CD4-positive, alpha-beta T cell treated with Interleukin-4 for 4 hours (primary cell): ENCODE results near the gene LDHAL6A.
"Not testable (repeated sequence)": the region's sequence is repeated elsewhere in the genome, so short reads cannot be mapped to it uniquely, and the experiment has no call there.

ENCODE experiments used
- DNase-seq: peaks from one replicate; pipeline ENCODE4 v3.0.0-alpha.2; 2020

Gene LDHAL6A

DNA sequence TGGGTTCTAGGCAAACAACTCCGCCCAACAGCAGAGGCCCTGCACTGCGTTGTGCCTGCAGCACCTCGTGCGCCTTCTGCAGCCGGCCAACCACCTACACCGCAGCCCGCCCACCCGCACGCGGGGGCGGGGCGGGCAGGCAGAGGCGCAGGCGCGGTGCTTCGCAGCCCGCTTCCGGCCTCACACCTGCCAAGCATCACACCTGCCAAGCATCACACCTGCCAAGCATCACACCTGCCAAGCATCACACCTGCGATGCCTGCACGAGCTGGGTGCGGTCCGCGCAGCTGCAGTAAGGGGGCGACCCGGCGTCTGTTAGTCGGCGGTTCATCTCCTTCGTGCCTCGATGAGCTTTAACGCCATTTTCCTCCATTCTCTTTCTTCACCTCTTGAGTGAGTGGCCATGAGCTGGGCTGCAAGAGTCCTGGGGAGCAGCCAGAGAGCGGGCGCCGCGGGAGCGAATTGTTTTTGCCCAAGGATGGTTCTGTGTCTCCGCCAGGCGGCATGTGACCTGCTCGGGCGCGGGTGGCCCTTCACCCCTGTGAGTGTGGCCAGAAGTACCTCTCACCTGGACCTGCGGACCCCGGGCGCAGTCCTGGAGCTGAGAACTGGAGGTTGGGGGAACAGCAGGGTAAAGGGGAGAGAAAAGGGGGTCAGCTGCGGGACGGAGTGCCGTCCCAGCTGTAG lies at the start of gene LDHAL6A:
TSS of gene LDHAL6A (plus strand) at position 171 of the 687 bp plus-strand sequence. CDS start 825 bp downstream, outside the sequence.
- no peak for DNase-seq

DNA sequence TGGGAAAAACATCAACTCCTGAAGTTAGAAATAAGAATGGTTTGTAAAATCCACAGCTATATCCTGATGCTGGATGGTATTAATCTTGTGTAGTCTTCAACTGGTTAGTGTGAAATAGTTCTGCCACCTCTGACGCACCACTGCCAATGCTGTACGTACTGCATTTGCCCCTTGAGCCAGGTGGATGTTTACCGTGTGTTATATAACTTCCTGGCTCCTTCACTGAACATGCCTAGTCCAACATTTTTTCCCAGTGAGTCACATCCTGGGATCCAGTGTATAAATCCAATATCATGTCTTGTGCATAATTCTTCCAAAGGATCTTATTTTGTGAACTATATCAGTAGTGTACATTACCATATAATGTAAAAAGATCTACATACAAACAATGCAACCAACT lies 48.3 kb upstream of the LDHAL6A start:
- not testable (repeated sequence) for DNase-seq

DNA sequence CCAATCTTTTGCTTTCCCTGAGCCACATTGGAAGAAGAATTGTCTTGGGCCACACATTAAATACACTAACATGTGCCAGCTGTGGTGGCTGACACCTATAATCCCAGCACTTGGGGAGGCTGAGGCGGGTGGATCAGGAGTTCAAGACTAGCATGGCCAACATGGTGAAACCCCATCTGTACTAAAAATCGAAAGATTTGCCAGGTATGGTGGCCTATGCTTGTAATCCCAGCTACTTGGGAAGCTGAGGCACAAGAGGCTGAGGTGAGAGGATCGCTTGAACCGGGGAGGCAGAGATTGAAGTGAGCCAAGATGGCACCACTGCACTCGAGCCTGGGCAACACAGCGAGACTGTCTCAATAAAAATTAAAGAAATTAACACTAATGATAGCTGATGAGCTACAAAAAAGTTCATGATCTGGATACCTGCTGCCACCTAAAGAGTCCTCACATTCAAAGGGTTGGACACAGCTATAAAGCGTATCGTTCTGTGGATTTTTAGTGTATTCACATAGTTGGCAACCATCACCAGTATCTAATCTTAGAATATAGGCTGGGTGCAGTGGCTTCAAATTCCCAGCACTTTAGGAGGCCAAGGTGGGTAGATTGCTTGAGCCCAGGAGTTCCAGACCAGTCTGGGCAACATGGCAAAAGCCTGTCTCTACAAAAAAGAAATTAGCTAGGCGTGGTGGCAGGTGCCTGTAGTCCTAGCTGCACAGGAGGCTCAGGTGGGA lies 46.9 kb upstream of the LDHAL6A start:
- no peak for DNase-seq

DNA sequence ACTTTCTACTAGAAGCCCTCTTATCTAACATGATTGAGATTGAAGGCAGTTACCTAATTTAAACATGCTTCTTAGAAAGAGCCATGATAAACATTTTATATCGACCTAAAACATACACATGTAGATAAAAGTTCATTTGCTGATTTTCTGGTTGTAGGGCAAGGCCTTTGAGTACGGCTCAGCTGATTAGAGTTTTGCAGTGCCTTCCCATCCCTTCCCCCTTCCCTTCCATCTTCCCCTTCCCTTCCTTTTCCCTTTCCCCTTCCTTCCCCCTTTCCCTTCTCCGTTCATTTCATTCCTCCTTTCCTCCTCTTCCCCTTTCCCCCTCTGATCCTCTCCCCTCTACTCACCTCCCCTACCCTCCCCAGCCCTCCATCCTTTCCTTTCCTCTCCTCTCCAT lies 39.2 kb upstream of the LDHAL6A start:
- no peak for DNase-seq

DNA sequence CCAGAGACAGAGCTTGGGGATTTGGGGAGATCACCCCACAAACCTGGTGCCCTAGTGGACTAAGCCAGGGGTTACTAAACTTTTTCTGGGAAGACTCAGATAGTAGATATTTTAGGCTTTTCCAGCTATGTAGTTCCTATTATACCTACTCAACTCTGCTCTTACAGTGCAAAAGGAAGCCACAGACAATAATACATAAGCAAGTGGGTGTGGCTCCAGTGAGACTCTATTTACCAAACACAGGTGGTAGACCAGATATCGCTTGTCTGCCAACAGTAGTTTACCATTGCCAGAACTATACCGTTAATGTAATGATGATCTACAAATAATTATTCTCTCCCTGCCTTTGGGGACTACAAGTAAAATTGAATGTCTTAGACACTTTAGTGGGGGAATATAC lies 36.6 kb upstream of the LDHAL6A start:
- no peak for DNase-seq

DNA sequence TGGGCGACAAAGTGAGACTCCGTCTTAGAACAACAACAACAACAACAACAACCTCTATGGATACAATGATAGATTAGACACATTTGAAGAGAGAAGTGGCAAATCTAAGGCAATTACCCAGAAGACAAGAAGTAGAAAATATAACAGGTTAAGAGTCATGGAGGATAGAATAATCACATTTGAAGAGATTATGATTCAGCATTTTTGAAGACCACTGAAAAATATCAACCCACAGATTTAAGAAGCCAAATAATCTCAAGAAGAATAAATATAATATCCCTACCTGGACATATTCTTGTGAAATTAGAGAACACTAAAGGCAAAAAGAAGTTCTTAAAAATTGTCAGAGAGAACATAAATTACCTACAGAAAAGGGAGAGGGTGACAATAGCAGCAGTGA lies 35.6 kb upstream of the LDHAL6A start:
- DNase-seq = no peak

DNA sequence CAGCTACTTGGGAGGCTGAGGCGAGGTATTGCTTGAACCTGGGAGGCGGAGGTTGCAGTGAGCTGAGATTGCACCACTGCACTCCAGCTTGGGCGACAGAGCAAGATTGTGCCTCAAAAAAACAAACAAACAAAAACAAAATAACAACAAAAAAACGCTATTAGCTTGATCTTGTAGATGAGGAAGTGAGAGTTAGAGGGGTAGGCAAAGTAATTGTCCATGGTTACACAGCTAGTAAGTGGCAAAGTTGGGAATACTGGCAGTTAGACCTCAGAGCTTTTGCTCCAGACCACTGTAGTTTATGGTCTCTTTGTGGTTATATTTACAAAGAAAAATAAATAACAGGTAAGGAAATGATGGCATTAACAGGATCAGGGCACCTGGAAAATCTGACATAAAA lies 28.4 kb upstream of the LDHAL6A start:
- no peak for DNase-seq

DNA sequence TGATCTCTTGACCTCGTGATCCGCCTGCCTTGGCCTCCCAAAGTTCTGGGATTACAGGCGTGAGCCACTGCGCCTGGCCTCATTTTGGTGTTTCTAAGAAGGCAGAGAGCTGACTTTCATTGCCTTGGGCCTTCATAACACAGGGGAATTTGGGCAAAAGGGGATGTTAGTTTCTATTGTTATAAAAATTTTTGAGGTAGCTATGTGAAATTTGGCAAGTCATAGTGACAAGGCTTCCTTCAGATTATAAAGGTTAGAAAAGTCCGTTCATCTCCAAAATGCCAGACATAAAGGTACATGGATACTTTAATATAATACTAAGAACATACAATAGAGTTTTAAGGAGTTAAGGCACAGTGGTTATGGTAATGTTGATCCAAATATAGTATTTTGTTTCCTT lies 26.3 kb upstream of the LDHAL6A start:
- no peak for DNase-seq

DNA sequence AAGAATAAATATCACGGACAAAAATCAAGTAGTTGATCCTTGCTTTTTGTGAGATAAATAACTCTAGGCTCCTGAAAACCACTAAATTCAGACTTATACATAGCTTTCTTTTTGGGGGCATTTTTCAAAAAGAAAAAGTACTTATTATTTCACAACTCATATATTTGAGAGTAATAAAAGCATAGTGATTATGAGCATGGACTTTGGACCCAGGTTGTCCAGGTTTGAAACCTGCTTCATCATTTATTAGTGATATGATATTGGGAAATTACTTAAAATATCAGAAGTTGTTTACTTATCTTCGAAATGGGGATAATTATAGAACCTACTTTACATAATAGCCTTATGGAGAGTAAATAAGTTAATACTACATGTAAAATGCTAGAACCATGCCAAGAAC lies 17.0 kb upstream of the LDHAL6A start:
- DNase-seq = no peak

DNA sequence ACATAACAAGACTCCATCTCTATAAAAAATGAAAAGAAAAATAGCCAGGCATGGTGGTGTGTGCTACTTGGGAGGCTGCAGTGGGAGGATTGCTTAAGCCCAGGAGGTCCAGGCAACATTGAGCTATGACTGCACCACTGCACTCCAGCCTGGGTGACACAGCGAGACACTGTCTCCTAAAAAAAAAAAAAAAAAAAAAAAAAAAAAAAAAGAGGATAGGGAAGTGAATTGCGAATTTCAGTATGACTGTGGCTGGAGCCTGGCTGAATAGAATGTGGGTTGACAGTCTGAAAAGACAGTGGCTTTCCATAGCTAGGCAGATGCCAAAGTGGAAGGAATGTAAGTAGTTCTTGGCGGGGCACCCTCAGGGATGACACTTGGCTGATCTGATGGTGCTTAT lies 6.4 kb upstream of the LDHAL6A start:
- no peak for DNase-seq

DNA sequence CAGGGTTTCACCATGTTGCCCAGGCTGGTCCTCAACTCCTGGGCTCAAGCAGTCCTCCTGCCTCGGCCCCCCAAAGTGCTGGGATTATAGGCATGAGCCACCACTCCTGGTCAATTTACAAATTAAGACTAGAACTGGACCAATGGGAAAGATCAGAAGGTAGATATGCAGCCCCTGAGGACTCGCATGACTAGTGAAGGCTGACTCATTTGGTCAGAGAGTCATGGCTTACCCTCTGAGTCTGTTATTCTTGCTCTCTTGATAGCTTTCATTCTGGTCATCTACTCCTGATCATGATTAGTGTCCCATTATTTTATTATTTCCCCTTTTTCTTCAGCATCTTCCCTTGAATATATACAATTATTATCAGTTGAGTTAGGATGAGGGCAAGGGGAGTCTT lies 2.7 kb upstream of the LDHAL6A start:
- DNase-seq = no peak

DNA sequence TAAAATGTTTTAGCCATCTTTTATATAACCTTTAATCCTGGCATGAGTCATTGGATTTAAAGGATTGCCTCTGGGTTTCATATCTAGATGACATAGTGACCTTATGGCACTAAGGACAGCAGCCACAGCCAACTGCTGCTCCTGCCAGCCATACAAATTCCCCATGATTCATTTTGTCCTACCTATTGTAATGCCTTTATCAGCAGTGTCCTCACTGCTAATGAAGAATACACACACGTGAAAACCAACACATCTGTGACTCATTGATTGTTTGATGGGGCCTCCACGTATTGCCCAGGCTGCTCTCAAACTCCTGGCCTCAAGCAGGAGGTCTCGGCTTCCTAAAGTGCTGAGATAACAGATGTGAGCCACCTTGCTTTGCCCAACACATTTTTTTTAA lies 1.8 kb downstream of the LDHAL6A start:
- DNase-seq = no peak

DNA sequence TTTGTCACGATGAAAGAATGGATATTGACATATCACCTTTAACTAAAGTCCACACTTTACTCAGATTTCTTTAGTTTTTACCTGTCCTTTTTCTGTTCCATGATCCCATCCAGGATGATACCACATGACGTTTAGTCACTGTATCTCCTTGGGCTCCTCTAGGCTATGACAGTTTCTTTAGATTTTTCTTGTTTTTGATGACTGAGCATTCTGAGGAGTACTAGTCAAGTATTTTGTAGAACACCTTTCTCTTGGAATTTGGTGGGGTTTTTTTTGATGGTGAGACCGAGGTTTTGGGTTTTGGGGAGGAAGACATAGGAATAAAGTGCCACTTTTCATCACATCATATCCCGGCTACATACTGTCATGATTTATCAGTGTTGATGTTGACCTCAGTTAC lies 4.0 kb downstream of the LDHAL6A start:
- no peak for DNase-seq

DNA sequence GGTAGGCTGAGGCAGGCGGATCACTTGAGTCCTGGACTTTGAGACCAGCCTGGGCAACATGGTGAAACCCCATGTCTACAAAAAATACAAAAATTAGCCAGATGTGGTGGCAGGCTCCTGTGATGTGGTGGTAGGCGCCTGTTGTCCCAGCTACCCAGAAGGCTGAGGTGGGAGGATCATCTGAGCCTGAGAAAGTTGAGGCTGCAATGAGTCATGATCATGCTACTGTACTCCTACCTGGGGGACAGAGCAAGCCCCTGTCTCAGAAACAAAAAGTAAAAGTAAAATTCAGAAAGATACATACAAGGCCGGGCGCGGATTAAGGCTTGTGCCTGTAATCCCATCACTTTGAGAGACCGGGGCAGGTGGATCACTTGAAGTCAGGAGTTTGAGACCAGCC lies 6.3 kb downstream of the LDHAL6A start:
- no peak for DNase-seq

DNA sequence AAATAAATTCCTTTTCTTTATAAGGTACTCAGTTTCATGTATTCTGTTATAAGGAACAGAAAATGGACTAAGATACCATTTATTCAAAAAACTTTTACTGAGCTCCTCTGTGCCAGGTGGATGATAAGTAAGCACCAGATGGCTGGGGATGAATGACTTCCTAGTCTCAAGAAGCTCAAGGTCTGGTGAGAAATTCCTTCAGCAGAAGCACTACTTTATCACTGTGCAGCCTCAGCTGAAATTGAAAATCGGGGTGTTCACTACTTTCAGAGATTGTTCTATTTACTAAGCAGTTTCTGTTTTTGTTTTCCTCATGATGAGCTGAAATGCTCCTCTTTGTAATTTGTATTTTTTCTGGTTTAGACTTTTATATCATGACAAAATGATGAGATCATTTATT lies 7.8 kb downstream of the LDHAL6A start:
- no peak for DNase-seq

DNA sequence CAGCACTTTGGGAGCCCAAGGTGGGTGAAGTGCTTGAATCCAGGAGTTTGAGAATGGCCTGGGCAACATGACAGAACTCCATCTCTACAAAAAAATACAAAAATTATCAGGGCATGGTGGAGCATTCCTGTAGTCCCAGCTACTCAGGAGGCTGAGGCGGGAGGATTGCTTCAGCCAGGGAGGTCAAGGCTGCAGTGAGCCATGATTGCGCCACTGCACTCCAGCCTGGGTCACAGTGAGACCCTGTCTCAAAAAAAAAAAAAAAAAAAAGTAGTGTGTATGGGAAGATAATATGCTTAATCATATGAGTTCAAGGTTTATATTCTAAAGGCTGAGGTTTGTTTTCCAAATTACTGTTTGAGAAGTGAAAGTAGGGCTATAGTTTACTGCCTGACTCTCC lies 10.7 kb downstream of the LDHAL6A start:
- DNase-seq = no peak

DNA sequence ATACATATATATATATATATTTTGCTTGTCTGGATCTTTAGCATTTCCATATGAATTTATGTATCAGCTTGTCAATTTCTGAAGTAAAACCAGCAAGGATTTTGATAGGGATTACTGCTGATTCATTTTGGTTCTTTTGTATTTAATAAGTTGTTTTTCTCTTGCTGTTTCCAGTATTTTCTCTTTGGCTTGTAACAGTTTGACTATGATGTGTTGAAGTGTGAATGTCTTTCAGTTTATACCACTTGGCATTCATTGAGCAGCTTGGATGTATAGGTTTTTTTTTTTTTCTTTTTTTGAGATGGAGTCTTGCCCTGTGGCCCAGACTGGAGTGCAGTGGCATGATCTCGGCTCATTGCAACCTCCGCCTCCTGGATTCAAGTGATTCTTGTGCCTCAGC lies 12.4 kb downstream of the LDHAL6A start:
- DNase-seq = no peak

DNA sequence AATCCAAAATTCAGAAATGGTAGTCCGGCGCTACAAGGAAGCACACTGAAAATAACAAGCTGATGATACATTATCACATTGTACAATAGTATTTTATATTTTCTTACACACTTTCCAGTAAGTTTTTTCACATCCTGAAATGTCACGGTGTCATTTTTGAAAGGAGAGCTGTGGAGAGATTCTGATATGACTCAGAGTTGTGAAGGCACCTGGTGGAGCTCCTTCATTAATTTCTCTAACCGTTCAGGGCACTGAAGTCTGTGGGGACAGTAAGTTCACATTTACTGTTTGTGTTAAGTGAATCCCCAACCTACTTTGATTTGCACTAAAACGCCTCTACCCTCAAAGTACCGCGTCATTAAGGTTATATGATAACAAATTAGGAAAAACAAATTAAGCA lies 13.3 kb downstream of the LDHAL6A start:
- no peak for DNase-seq

DNA sequence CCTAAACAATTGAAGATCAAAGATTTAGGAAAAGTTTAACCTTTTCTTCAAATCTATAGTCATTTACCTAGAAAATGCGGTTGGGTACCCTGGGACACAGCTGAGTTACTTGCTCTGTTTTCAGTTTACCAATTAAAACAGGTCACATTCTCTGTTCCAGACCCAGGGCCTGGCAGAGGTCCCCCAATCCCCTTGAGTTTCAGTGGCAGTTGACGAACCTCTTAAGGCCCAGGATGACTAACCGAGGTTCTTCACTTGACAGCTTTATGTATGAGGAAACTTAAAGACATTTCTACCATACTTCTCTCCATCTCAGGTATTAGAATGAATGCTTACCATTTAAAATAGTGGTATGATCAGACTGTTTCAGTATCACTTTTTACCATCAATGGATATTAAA lies 16.3 kb downstream of the LDHAL6A start:
- no peak for DNase-seq

DNA sequence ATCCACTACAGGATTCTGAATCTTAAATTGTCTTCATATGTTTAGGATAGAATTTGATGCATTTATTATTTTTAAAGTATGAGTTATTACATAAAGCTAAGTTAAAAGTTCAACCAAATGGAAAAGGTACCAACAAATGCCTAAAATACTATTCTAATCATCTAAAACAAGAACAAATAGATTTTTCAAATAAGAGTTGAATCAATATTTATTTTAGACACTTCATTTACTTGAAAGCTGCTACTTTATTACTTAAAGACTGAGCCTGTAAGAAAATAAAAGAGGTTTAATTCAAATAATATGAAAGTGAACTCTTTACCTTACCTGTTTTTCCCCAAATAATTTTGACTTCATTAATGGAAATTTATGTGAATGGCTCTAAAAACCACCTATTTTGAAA lies 16.9 kb downstream of the LDHAL6A start:
- DNase-seq = no peak

DNA sequence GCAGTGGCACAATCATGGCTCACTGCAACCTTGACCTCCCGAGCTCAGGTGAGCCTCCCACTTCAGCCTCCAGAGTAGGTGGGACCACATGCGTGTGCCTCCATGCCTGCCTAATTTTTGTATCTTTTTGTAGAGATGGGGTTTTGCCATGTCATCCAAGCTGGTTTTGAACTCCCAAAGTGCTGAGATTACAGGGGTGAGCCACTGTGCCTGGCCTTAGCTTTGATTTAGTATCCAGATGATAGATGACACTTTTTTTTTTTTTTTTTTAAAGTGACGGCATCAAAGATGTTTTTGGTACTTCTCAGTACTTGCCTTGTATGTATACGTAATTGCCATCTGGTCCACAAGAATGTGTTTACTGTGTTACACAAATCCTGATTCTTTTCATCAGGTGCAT lies 23.4 kb downstream of the LDHAL6A start:
- no peak for DNase-seq

DNA sequence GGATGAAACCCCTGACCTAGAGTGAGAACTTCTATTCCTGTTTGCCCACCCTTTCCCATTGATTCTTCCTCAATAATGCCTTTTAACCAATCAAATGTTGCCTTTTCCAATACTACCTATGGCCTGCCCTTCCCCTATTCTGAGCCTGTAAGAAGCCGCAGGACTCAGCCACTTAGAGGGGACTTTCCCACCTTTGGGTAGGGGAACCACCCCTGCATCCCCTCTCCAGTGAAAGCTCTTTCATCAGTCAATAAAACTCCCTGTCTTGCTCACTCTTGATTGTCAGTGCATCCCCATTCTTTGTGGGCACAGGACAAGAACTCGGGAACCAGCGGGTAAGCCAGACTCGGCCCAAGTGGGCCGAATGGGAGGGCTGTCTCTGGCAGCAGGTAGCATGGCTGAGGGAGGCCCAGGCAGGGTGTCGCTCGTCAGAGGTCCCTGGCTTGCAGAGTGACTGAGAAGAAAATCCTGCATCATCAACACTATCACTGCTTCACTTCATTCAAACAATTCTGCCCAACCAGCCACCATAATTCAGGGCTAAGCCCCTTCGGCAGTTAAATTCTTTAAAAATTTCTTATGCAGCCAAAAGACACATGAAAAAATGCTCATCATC lies 30.4 kb downstream of the LDHAL6A start:
- DNase-seq = no peak

DNA sequence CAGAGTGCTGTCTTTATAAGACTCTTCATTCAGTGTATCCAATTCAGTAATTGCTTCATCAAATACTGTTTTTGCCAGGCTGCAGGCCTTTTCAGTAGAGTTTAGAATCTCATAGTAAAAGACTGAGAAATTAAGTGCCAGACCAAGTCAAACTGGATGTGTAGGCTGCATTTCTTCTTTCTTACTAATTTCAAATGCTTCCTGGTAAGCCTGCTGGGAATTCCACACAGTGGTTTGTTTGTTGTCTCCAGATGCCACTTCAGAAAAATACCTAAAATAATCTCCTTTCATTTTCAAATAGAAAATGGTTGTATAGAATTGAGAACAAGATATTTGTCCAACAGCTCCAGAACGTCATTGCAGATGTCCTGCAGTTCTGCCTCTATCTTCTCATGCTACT lies 34.7 kb downstream of the LDHAL6A start:
- no peak for DNase-seq

DNA sequence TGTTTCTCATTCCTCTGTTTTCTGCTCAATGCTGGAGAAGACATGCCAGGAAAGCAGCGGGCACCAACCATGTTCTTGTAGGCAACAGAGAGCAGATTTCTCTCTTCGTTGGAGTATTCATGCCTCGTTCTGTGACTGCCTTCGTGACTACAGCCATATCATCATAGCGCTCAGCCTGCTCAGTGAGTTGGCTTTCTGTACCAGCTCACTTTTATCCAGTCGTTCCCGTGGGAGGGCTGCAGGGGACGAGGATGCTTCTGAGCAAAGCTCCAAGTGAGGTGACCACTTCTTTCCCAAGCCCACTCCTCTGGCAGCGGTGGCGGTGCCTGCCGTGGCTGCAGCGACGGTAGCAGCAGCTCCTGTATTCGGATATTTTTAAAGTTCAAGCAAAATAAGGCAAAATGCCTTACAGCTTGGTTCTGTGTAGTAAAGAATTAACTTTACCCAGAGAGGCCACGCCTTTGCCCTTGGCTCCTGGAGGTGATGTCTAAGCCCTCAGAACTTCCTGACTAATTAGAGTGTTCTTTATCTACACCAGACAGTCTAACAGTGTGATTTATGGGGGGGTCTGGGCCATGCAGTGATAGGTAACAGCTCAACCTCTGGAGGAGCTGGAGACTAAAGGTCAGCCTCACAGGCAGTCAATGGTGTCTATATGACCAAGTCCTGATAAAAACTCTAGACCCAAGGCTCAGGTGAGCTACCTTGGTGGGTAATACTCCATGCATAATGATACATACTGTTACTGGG lies 35.3 kb downstream of the LDHAL6A start:
- no peak for DNase-seq
